ENCODE measurements around the gene ALDH1B1.
A peak's percentile ranks its signal among the peaks of the same experiment; 100 is the strongest.

The ALDH1B1 gene

GRCh38 chr9:38441347-38442085 is 49.0 kb downstream of the ALDH1B1 start:
- no peak for DNase-seq

- no peak for DNase-seq
Measured at GRCh38 chr9:38442473-38443096, 50.1 kb downstream of the ALDH1B1 start.

- DNase-seq, result peak; percentile 59
Measured at GRCh38 chr9:38443181-38443580, 50.7 kb downstream of the ALDH1B1 start.

- DNase-seq, result peak; percentile 50
Measured at GRCh38 chr9:38443597-38443996, 51.1 kb downstream of the ALDH1B1 start.

DNA sequence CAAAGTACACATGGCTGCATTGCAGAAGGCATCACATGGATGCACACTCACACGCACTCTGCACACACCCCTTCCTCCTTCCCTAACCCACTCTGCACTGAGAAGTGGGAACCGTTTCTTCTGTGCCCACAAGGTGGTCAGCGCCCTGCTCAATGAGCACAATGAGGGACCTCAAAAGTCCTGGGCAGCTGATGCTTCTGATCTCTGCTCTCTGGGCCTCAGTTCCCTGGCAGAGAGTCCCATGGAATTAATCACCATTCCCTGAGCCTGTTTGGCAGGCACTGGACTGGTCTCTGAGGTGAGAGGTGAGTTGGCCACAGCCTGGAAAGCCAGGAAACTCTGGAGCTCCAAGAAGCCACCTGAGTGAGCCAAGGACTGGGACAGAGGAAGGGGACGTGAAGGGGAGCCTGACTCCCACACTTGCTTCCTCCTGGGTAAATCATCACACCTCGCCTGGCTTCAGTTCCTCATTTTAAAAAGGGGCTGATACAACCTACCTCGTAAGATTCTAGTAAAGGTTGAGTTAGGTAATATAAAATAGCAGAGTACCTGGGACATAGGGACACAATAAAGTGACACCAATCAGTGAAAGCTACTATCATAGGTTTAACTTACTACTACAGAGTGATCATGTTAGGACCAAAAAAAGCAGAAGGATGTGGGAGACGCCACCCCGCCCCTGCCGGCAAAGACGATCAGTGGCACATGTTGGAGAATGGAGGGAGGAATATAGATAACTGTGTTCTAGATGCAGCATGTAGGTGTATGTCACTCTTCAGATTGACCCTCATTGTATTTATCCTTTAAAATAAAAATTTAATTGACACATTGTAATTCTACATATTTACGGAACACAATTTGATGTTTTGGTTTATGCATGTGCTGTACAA is 52.9 kb downstream of the ALDH1B1 start:
- DNase-seq, result no peak

DNA sequence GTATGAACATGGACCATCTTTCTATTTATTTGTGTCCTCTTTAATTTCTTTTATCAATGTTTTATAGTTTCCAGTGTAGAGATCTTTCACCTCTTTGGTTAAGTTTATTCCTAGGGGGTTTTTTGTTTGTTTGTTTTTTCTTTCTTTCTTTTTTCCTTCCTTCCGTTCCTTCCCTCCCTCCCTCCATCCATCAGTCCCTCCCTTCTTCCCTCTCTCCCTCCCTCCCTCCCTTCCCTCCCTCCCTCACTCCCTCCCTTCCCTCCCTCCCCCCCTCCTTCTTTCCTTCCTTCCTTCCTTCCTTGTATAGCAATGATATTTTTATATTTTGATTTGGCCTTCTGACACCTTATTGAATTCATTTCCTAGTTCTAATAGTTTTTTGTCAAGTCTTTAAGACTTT is 55.2 kb downstream of the ALDH1B1 start:
- DNase-seq, result no peak

Measured in fibroblast of skin of back (primary cell).